KBM-7 (cell line): ENCODE results near the gene OR5B17.
"Not testable (repeated sequence)": the region's sequence is repeated elsewhere in the genome, so short reads cannot be mapped to it uniquely, and the experiment has no call there.

Source experiments
- DNase-seq: peaks from one replicate; pipeline ENCODE4 v3.0.0-alpha.2; 2015
- in situ Hi-C: fragments of 300-500 bp; cut with MboI; formaldehyde crosslinking; loops from 2 replicates; pipeline ENCODE4 v1.14.3; 2020; ENCODE audit warnings: low sequenced_read_pairs, low pct_unique_long_range_greater_than_20kb, mixed read lengths

Gene OR5B17

DNA sequence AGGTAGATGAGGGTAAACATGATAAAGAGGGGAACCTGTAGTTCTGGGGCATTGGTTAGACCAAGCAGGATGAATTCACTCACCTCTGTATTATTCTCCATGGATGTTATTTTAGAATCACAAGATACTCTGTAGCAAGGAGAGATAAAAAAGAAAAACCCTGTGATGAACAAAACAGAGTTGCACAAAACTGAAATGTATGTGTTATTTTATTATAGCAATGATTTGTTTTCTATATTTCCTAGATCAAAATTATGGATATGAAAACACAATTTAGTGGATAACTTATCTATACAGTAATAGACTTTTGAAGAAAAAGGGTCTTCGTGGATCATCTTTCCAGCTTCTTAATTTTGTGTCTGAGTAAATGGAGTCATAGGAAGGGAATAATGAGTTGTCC is at the start of gene OR5B17:
TSS of gene OR5B17 (minus strand) at position 101 of the 400 bp plus-strand sequence. CDS start at position 101, 0 bp downstream.
- in situ Hi-C loops = no loop called here
- no peak for DNase-seq

DNA sequence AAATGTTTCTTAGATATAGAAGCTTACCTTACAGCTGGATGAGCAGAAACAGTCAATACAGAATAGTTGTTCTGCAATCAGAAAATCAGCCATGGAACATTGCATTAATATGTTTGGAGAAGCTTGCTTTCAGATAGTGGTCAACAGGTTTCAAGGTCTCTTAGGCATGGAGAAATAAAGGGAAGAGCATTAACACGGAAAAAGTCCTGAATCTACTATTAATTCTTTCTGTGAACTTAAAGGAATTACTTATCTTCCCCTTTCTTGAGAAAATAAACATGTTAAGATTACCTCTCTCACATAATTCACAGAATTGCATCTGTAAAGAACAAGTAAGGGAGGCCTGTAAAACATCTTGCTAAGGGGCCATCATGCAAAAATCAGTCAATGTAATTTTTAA is 47.9 kb upstream of the OR5B17 start, which contains the start of gene OR5B3:
TSS of gene OR5B3 (minus strand) at position 101 of the 400 bp plus-strand sequence. CDS start 3,465 bp downstream, outside the sequence.
- in situ Hi-C loops = no loop called here

DNA sequence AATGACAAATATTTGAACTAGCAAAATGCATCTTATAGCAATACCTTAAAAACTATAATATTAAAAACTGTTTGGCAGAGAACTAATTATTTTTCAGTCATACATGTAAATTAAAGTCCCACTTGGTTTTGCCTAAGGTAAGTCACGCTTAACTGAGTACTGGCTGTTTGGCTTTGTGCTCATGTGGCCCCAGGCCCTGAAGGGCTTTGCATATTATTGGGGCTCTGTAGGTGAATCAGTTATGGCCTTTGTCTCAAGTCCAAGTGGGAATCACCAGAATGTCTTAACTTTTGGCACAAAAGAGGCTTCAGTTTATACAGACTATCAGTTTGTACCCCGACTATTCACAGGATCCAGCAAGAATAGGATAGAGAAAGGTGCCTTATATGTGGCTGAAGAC is 40.8 kb upstream of the OR5B17 start:
- in situ Hi-C loops, DNase-seq: not testable (repeated sequence)

More for the DNA sequence above, 47.9 kb upstream of the OR5B17 start, which contains the start of gene OR5B3:
- DNase-seq = no peak

DNA sequence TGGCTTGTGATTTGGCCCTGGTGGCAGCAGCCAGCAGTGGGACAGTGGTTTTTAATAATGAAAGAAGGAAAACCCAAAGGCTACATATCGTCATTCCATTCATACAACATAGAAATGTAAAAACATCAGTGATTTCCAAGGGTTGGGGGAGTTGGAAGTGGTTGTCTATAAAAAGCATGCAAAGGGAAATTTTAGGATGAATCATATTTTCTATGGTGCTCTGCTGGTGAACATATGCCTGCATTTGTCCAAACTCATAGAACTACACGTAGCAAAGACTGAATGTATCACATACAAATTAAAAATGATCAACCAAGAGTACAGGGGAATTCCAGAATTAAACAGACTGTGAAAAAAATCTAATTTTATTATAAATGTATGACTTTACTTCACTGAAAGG is 36.7 kb upstream of the OR5B17 start:
- DNase-seq = no peak
- in situ Hi-C loops = no loop called here

DNA sequence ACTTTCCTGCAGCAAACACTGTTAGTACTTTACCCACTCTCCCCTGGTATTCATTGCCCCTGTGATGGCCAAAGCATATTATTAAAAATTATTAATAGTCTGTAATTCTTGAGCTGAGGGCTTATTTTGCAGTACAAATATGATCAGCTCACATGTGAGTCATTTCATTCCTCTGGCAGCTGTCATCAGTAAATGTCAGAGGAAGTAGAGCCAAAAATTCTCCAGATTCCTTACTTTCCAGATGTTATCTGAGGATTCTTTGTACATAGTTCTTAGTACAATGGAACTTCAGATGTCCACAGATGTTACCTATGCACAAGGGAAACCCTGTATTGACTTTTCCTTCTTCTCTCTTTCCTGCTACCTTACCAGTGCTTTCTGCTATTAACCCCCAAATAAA is 35.3 kb upstream of the OR5B17 start:
- in situ Hi-C loops = no loop called here
- no peak for DNase-seq

DNA sequence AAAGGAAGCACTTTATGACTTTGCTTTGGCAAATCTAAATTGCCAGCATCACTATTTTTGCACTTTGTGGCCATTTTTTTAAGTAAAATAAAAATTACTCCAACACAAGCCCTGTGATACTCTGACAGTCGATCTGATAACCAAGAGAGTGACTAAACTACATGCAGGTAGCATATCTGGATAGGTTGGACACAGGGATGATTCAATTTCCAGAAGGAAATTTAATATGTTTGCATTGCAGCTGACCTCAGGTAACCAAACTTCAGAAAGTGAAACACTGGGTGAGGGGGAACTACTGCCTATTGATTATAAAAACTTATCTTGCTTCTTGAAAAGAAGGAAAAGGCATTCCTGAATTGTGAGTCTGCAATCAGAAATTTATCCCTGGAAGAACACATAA is 33.9 kb upstream of the OR5B17 start:
- no peak for DNase-seq
- in situ Hi-C loops = no loop called here

DNA sequence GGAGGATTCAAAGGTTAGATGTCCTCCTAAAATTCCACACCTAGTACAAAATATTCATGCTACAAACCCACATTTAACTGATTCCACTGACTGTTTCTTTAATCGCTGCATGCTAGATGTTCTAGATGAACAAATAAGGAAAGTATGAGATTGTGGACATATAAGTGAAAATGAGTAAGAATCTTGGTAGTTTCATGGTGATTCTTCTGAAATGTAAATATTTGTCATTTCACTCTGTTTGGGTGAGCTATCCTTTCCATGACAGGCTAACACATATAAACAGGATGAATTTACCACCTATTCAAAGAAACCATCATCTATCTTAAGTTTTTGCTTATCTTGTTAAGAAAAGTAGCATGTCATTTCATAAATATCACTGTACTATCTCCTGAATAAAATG is 33.0 kb upstream of the OR5B17 start:
- in situ Hi-C loops = no loop called here

DNA sequence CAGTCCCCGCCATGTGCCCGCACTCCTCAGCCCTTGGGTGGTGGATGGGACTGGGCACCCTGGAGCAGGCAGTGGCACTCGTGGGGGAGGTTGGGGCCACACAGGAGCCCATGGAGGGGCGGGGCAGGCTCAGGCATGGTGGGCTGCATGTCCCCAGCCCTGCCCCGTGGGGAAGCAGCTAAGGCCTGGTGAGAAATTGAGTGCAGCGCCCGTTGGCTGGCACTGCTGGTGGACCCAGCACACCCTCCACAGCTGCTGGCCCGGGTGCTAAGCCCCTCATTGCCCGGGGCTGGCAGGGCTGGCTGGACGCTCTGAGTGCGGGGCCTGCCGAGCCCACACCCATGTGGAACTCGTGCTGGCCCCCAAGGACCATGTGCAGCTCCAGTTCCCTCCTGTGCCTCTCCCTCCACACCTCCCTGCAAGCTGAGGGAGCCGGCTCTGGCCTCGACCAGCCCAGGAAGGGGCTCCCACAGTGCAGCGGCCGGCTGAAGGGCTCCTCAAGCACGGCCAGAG is 31.7 kb upstream of the OR5B17 start:
- in situ Hi-C loops = no loop called here
- no peak for DNase-seq

More for the DNA sequence above, 33.0 kb upstream of the OR5B17 start:
- no peak for DNase-seq

DNA sequence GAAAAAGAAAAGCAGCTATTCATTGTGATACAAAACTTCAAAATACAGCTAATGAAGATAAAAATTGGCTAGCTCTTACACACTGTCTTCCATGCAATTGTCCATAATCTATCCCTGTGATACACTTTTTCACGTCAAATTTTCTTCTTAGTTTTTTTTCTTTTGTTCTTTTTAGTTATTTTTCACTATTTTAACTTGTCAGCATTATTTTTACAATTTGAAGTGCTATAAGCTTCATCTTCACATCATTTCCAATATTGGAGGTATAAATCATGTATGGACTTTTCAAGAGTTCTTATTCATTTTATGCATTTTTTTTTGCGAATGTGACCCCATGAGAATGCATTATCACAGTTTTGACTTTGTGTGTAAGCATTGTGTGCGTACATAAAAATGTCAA is 4.1 kb downstream of the OR5B17 start:
- DNase-seq = no peak
- in situ Hi-C loops = no loop called here

DNA sequence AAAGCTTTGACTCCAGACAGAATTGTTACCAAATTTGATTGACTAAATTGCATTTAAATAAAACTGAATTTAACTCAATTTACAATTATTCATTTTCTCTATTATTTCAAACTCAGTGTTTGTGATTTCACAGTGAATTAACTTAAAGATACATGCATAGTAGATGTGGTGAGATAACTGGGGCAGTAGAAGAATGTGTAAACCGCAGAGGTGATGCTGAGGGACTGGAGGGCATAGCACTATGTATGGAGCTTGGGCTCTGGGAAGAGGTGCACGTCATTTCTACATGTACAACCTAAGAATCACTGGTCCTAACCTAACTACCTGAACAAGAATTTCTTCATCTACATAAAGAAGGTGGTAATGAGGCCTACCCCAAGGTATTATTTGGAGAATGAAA is 13.7 kb downstream of the OR5B17 start:
- in situ Hi-C loops = no loop called here
- DNase-seq = no peak

DNA sequence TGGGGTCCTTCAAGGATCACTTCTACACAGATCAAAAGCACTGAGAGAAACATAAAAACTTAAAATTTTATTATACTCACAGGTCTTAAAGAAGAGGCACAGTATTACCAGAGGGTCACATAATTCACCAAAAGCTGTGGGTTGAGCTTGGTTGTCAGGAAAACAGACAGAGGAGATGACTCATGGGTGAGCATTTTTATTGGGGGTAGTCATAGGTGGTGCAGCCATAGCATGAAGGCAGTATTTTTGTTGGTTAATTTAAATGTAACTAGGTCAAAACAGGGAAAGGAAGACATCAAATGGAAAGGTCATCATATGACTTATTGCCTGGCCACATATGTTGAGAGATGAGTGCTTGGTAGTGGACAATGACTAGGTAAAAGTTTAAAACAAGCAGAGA is 24.2 kb downstream of the OR5B17 start:
- in situ Hi-C loops = no loop called here
- no peak for DNase-seq

DNA sequence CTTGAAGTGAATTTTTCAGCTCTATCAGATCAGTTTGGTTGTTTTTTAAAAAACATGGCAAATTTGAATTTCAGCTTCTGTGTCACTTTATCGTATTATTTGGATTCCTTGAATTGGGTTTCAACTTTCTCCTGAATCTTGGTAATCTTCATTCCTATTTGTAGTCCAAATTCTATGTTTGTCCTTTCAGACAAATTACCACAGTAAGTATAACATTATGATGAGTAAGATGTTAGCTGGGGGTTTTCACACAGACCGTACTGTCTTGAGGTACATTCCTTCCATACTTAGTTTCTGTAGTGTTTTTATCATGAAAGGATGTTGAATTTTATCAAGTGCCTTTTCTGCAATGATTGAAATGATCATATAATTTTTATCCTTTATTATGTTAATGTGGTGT is 28.0 kb downstream of the OR5B17 start:
- no peak for DNase-seq
- in situ Hi-C loops = no loop called here

DNA sequence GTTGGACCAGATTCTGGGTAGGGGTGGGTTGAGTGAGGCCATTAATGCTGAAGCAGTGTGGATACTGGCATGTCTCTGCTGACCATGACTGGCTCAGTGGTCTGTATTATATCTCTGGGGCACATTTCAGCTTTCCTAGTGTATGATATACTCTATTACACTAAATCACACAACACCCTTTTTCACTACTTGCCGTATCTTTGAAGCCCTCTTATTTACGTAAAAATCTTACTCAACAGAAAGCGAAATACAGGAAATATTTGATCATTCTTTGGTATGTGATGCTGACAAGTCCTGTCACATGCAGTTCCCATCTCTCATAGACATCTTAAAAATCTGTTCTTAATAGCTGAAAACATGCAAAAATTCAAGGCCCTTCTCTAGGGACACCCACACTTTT is 40.3 kb downstream of the OR5B17 start:
- in situ Hi-C loops = no loop called here
- no peak for DNase-seq

DNA sequence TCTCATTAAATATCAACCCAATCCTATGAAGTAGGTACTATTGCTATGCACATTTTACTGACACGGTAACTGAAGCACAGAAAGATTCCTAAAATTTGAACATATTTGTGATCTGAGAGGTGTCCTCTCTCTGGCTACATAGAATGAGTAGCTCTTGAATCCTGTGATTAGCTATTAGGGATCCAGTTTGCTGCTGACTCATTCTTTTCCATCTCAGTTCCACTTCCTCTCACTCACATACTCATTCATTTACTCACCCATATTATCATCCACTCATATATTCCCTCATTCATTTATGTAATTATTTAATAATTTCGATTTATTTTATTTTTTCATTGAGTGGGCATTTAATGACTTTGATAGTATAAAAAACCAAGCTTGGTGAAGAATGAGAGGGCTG is 42.7 kb downstream of the OR5B17 start:
- in situ Hi-C loops = no loop called here
- DNase-seq = no peak
